ENCODE results near the gene NLRP8.
"Not testable (repeated sequence)": the region's sequence is repeated elsewhere in the genome, so short reads cannot be mapped to it uniquely, and the experiment has no call there.

NLRP8 gene

GRCh38 chr19:55947532-55947931 is at the start of gene NLRP8:
TSS of gene NLRP8 (plus strand) at chr19:55947832.
- DNase-seq: no peak

- no peak for DNase-seq
These were observed 48.7 kb upstream of the NLRP8 start for GRCh38 chr19:55898911-55899310.

- DNase-seq: no peak
These were observed 46.1 kb upstream of the NLRP8 start for GRCh38 chr19:55901369-55902079.

- no peak for DNase-seq
These were observed 45.4 kb upstream of the NLRP8 start for GRCh38 chr19:55902080-55902751.

GRCh38 chr19:55907286-55907685 is 40.3 kb upstream of the NLRP8 start:
- DNase-seq: no peak

GRCh38 chr19:55907746-55908145 is 39.9 kb upstream of the NLRP8 start:
- DNase-seq: no peak

GRCh38 chr19:55909801-55910200 is 37.8 kb upstream of the NLRP8 start:
- DNase-seq: no peak

GRCh38 chr19:55912916-55913315 is 34.7 kb upstream of the NLRP8 start:
- DNase-seq: no peak

GRCh38 chr19:55913643-55914268 is 33.9 kb upstream of the NLRP8 start:
- DNase-seq: no peak

- no peak for DNase-seq
These were observed 24.1 kb upstream of the NLRP8 start for GRCh38 chr19:55923556-55923955.

GRCh38 chr19:55927991-55928390 is 19.6 kb upstream of the NLRP8 start:
- DNase-seq: no peak

- DNase-seq: not testable (repeated sequence)
These were observed 18.4 kb upstream of the NLRP8 start for GRCh38 chr19:55929258-55929657.

- no peak for DNase-seq
These were observed 16.6 kb upstream of the NLRP8 start for GRCh38 chr19:55930996-55931515.

GRCh38 chr19:55931936-55932386 is 15.7 kb upstream of the NLRP8 start, which contains the start of gene NLRP13:
TSS of gene NLRP13 (minus strand) at chr19:55932336. CDS start at chr19:55932311, 25 bp downstream.
- no peak for DNase-seq

GRCh38 chr19:55935206-55935605 is 12.4 kb upstream of the NLRP8 start:
- DNase-seq: no peak

- DNase-seq: no peak
These were observed 8.4 kb upstream of the NLRP8 start for GRCh38 chr19:55939206-55939605.

- no peak for DNase-seq
These were observed 7.3 kb upstream of the NLRP8 start for GRCh38 chr19:55940306-55940705.

- not testable (repeated sequence) for DNase-seq
These were observed 2.9 kb downstream of the NLRP8 start for GRCh38 chr19:55950566-55950965.

GRCh38 chr19:55956431-55956830 is 8.8 kb downstream of the NLRP8 start:
- no peak for DNase-seq

GRCh38 chr19:55958356-55958755 is 10.7 kb downstream of the NLRP8 start:
- no peak for DNase-seq

- DNase-seq: no peak
These were observed 12.5 kb downstream of the NLRP8 start for GRCh38 chr19:55959996-55960675.

- no peak for DNase-seq
These were observed 14.6 kb downstream of the NLRP8 start for GRCh38 chr19:55962186-55962585.

- no peak for DNase-seq
These were observed 26.4 kb downstream of the NLRP8 start for GRCh38 chr19:55973982-55974381.
